ENCODE data around the gene MYO15A.

Gene MYO15A

GRCh38 chr17:18106211-18106610 lies 2.3 kb upstream of the MYO15A start:
- TF ChIP-seq SIN3A (IDR thresholded peaks at IDR 0.05; ENCODE audit: borderline replicate concordance, insufficient read depth, low read length) (no peak), POLR2AphosphoS5 (IDR thresholded peaks at IDR 0.05; ENCODE audit: low read depth, low read length) (no peak), FOXP2 (optimal IDR thresholded peaks at IDR 0.05; ENCODE audit: borderline replicate concordance, extremely low read depth, extremely low read length, insufficient read depth) (no peak), TAF1 (IDR thresholded peaks at IDR 0.05; ENCODE audit: borderline replicate concordance, insufficient read depth, low read length) (no peak)

GRCh38 chr17:18107061-18107790 lies 1.3 kb upstream of the MYO15A start:
- TF ChIP-seq TAF1 (IDR thresholded peaks at IDR 0.05; ENCODE audit: borderline replicate concordance, insufficient read depth, low read length) = no peak
- no peak for TF ChIP-seq POLR2AphosphoS5 (IDR thresholded peaks at IDR 0.05; ENCODE audit: low read depth, low read length)
- TF ChIP-seq FOXP2 (optimal IDR thresholded peaks at IDR 0.05; ENCODE audit: borderline replicate concordance, extremely low read depth, extremely low read length, insufficient read depth) = no peak
- no peak for TF ChIP-seq SIN3A (IDR thresholded peaks at IDR 0.05; ENCODE audit: borderline replicate concordance, insufficient read depth, low read length)
- no peak for TF ChIP-seq REST (IDR thresholded peaks at IDR 0.05; ENCODE audit: insufficient read depth in 1 of 2, low read depth in 2 of 2, low read length in 2 of 2)

GRCh38 chr17:18107971-18108370 lies 585 bp upstream of the MYO15A start:
- TF ChIP-seq FOXP2 (optimal IDR thresholded peaks at IDR 0.05; ENCODE audit: borderline replicate concordance, extremely low read depth, extremely low read length, insufficient read depth) = no peak
- peak; percentile 25; the same call in 1 of the 2 replicates for TF ChIP-seq POLR2AphosphoS5 (IDR thresholded peaks at IDR 0.05; ENCODE audit: low read depth, low read length)

- no peak for TF ChIP-seq REST (IDR thresholded peaks at IDR 0.05; ENCODE audit: insufficient read depth in 1 of 2, low read depth in 2 of 2, low read length in 2 of 2)
- no peak for TF ChIP-seq POLR2AphosphoS5 (IDR thresholded peaks at IDR 0.05; ENCODE audit: low read depth, low read length)
- no peak for TF ChIP-seq TAF1 (IDR thresholded peaks at IDR 0.05; ENCODE audit: borderline replicate concordance, insufficient read depth, low read length)
- TF ChIP-seq SIN3A (IDR thresholded peaks at IDR 0.05; ENCODE audit: borderline replicate concordance, insufficient read depth, low read length) = no peak
- TF ChIP-seq FOXP2 (optimal IDR thresholded peaks at IDR 0.05; ENCODE audit: borderline replicate concordance, extremely low read depth, extremely low read length, insufficient read depth) = no peak
Observed at GRCh38 chr17:18109935-18110485, 1.5 kb downstream of the MYO15A start.

GRCh38 chr17:18110636-18111145 lies 2.1 kb downstream of the MYO15A start:
- TF ChIP-seq TAF1 (IDR thresholded peaks at IDR 0.05; ENCODE audit: borderline replicate concordance, insufficient read depth, low read length) (no peak), POLR2AphosphoS5 (IDR thresholded peaks at IDR 0.05; ENCODE audit: low read depth, low read length) (no peak), SIN3A (IDR thresholded peaks at IDR 0.05; ENCODE audit: borderline replicate concordance, insufficient read depth, low read length) (no peak), FOXP2 (optimal IDR thresholded peaks at IDR 0.05; ENCODE audit: borderline replicate concordance, extremely low read depth, extremely low read length, insufficient read depth) (no peak), REST (IDR thresholded peaks at IDR 0.05; ENCODE audit: insufficient read depth in 1 of 2, low read depth in 2 of 2, low read length in 2 of 2) (no peak)

Measured in PFSK-1 (cell line).